Fibroblast of villous mesenchyme (primary cell): Measurements from ENCODE around the gene MYO9A. TPM values are rescaled to one million over a fixed set of nuclear protein-coding genes. Genes with fewer than 3 reads are reported as not detected.
"Not testable (repeated sequence)": the region's sequence is repeated elsewhere in the genome, so short reads cannot be mapped to it uniquely, and the experiment has no call there.

Experiments used
- DNase-seq: peaks from one replicate; pipeline ENCODE4 v3.0.0-alpha.2; 2010; ENCODE audit warnings: low read depth
- H3K4me3 ChIP-seq: 2 replicates; pipeline ENCODE4 v1.5.1; 2011; ENCODE audit warnings: low read depth, mild to moderate bottlenecking, low read length
- CTCF ChIP-seq: IDR thresholded peaks from 2 replicates; pipeline ENCODE4 v1.5.1; 2012; ENCODE audit warnings: low read depth, mild to moderate bottlenecking, low read length; ENCODE audit not compliant: insufficient read depth
- total RNA-seq: library from RNA; depleted of rRNA; stranded (reverse); fragments of >200 nt; gene quantifications from 2 replicates; pipeline ENCODE4 v1.2.3, GENCODE V29; 2012

Gene MYO9A
- total RNA-seq, 1 donor: 51.8 TPM

- no peak overlapping the region for H3K4me3 ChIP-seq
- DNase-seq: no peak
- no peak for TF ChIP-seq CTCF
These were observed 5.1 kb downstream of the MYO9A start for GRCh38 chr15:72112805-72113204.

- no peak for TF ChIP-seq CTCF
- DNase-seq: peak; percentile 22
- no peak overlapping the region for H3K4me3 ChIP-seq
These were observed 5.8 kb downstream of the MYO9A start for GRCh38 chr15:72112116-72112515.

GRCh38 chr15:72110355-72110754 is 7.6 kb downstream of the MYO9A start:
- no peak for DNase-seq
- no peak overlapping the region for H3K4me3 ChIP-seq
- no peak for TF ChIP-seq CTCF

- TF ChIP-seq CTCF: no peak
- H3K4me3 ChIP-seq: no peak overlapping the region
- DNase-seq: no peak
These were observed 11.9 kb downstream of the MYO9A start for GRCh38 chr15:72106068-72106467.

GRCh38 chr15:72105111-72105510 is 12.8 kb downstream of the MYO9A start:
- TF ChIP-seq CTCF: no peak
- no peak overlapping the region for H3K4me3 ChIP-seq
- no peak for DNase-seq

- DNase-seq, H3K4me3 ChIP-seq: not testable (repeated sequence)
These were observed 17.4 kb downstream of the MYO9A start for GRCh38 chr15:72100551-72100950.

- H3K4me3 ChIP-seq: no peak overlapping the region
- TF ChIP-seq CTCF: no peak
- DNase-seq: no peak
These were observed 18.8 kb downstream of the MYO9A start for GRCh38 chr15:72099155-72099554.
